Retinal pigment epithelial cell (primary cell): ENCODE results near the gene SLC1A4.

Source experiments
- DNase-seq: peaks from one replicate; pipeline ENCODE4 v3.0.0-alpha.2; 2010; ENCODE audit warnings: low read depth
- H3K4me3 ChIP-seq: 2 replicates; pipeline ENCODE4 v1.5.1; 2011; ENCODE audit warnings: mild to moderate bottlenecking, low read length, control low read depth, moderate library complexity
- TF ChIP-seq, protein P1 (sequence below): conservative IDR thresholded peaks from 2 replicates; pipeline ENCODE4 v1.5.1; 2011; ENCODE audit warnings: low read depth, low read length, control low read depth, inconsistent platforms

Gene SLC1A4

GRCh38 chr2:65059071-65059470 is 69.9 kb downstream of the SLC1A4 start:
- H3K4me3 ChIP-seq: no peak overlapping the region
- DNase-seq: no peak
- TF ChIP-seq, protein P1, sequence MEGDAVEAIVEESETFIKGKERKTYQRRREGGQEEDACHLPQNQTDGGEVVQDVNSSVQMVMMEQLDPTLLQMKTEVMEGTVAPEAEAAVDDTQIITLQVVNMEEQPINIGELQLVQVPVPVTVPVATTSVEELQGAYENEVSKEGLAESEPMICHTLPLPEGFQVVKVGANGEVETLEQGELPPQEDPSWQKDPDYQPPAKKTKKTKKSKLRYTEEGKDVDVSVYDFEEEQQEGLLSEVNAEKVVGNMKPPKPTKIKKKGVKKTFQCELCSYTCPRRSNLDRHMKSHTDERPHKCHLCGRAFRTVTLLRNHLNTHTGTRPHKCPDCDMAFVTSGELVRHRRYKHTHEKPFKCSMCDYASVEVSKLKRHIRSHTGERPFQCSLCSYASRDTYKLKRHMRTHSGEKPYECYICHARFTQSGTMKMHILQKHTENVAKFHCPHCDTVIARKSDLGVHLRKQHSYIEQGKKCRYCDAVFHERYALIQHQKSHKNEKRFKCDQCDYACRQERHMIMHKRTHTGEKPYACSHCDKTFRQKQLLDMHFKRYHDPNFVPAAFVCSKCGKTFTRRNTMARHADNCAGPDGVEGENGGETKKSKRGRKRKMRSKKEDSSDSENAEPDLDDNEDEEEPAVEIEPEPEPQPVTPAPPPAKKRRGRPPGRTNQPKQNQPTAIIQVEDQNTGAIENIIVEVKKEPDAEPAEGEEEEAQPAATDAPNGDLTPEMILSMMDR: no peak

- no peak for DNase-seq
- TF ChIP-seq, protein P1: no peak
- no peak overlapping the region for H3K4me3 ChIP-seq
Measured at GRCh38 chr2:65061146-65061909, 72.1 kb downstream of the SLC1A4 start.

GRCh38 chr2:65061910-65062339 is 72.7 kb downstream of the SLC1A4 start:
- TF ChIP-seq, protein P1: no peak
- no peak overlapping the region for H3K4me3 ChIP-seq
- DNase-seq: no peak

- DNase-seq: no peak
- TF ChIP-seq, protein P1: no peak
- H3K4me3 ChIP-seq: no peak overlapping the region
Measured at GRCh38 chr2:65062843-65063825, 73.9 kb downstream of the SLC1A4 start.

GRCh38 chr2:65064728-65065552 is 75.7 kb downstream of the SLC1A4 start:
- no peak overlapping the region for H3K4me3 ChIP-seq
- DNase-seq: peak; percentile 87
- TF ChIP-seq, protein P1: peak; percentile 72

- H3K4me3 ChIP-seq: no peak overlapping the region
- DNase-seq: no peak
- TF ChIP-seq, protein P1: no peak
Measured at GRCh38 chr2:65067806-65068553, 78.8 kb downstream of the SLC1A4 start.
